ENCODE data around the gene USP40.

USP40 gene

DNA sequence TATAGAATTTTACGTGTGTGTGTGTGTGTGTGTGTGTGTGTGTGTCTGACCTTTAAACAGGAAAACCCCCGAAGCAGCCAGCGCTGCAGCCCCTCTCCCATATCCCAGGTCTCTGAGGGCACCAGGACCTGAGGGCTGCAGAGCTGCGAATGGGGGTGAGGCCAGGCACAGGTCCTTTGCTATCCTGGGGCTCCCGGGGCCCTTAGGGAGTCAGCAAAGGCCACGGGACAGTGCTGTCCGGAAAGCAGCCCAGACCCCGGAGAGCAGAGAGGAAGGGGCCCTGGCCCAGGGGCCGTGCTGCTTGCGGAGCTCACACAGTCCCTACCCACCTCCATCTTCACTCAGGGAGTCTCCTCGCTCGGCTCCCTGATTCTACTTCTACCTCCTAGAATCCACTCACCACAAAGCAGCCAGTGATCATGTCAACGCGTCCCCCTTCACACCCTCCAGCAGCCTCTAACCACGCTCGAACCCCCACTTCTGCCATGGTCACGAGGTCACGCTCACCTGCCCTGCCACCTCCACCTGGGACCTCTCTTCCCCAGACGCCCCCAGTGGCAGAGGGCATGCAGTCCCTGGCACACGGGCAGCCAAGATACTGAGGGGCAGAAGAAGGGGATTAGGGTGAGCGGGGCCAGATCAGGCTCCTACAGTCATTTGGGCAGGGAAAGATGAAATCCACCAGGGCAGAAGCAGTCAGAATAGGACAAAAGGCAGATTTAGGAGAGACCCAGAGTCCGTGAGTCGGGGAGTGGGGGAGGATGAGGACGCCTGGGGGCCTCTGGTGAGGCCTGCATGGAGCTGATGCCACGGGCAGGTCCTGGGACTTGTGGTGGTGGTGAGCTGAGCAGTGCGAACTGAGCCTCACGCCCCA lies 86.7 kb downstream of the USP40 start:
- H3K9ac ChIP-seq (ENCODE audit: low read length) = no peak overlapping the region
- no peaks in the 10 kb centered on the region for H3K9me3 ChIP-seq (ENCODE audit: insufficient read depth, low read length)
- H3F3A ChIP-seq (ENCODE audit: insufficient read depth) = no peaks in the 10 kb centered on the region
- H3K9me2 ChIP-seq (replicated peaks; ENCODE audit: insufficient read depth, low read length) = no peaks in the 10 kb centered on the region
- TF ChIP-seq, protein P1, sequence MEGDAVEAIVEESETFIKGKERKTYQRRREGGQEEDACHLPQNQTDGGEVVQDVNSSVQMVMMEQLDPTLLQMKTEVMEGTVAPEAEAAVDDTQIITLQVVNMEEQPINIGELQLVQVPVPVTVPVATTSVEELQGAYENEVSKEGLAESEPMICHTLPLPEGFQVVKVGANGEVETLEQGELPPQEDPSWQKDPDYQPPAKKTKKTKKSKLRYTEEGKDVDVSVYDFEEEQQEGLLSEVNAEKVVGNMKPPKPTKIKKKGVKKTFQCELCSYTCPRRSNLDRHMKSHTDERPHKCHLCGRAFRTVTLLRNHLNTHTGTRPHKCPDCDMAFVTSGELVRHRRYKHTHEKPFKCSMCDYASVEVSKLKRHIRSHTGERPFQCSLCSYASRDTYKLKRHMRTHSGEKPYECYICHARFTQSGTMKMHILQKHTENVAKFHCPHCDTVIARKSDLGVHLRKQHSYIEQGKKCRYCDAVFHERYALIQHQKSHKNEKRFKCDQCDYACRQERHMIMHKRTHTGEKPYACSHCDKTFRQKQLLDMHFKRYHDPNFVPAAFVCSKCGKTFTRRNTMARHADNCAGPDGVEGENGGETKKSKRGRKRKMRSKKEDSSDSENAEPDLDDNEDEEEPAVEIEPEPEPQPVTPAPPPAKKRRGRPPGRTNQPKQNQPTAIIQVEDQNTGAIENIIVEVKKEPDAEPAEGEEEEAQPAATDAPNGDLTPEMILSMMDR (IDR thresholded peaks at IDR 0.05; ENCODE audit: insufficient read depth, low read length, poor library complexity, severe bottlenecking) = no peak
- no peak for TF ChIP-seq EZH2phosphoT487 (conservative IDR thresholded peaks at IDR 0.05; ENCODE audit: low read length)
- H3K36me3 ChIP-seq (ENCODE audit: low read length) = no peaks in the 10 kb centered on the region
- no peaks in the 10 kb centered on the region for H4K20me1 ChIP-seq (ENCODE audit: low read depth, low read length)
- H3K27ac ChIP-seq (ENCODE audit: low read depth, low read length) = no peak overlapping the region
- no peaks in the 10 kb centered on the region for H3K27me3 ChIP-seq (ENCODE audit: low read length)
- H3K4me2 ChIP-seq (ENCODE audit: low read depth, low read length, poor library complexity, severe bottlenecking) = no peak overlapping the region
- no peak overlapping the region for H3K4me3 ChIP-seq (ENCODE audit: insufficient read depth, low read length, poor library complexity, severe bottlenecking)
- no peaks in the 10 kb centered on the region for H3K79me2 ChIP-seq (ENCODE audit: insufficient read depth, low read length)
- H2AFZ ChIP-seq (ENCODE audit: low read depth, low read length, severe bottlenecking) = peak overlapping the region; percentile 38

GRCh38 chr2:233477548-233478433 lies 88.8 kb downstream of the USP40 start:
- no peaks in the 10 kb centered on the region for H3K9me2 ChIP-seq (replicated peaks; ENCODE audit: insufficient read depth, low read length)
- no peaks in the 10 kb centered on the region for H3K79me2 ChIP-seq (ENCODE audit: insufficient read depth, low read length)
- H3K36me3 ChIP-seq (ENCODE audit: low read length) = no peaks in the 10 kb centered on the region
- no peaks in the 10 kb centered on the region for H3K27me3 ChIP-seq (ENCODE audit: low read length)
- H3F3A ChIP-seq (ENCODE audit: insufficient read depth) = no peaks in the 10 kb centered on the region
- H3K9me3 ChIP-seq (ENCODE audit: insufficient read depth, low read length) = no peaks in the 10 kb centered on the region
- H3K4me2 ChIP-seq (ENCODE audit: low read depth, low read length, poor library complexity, severe bottlenecking) = no peak overlapping the region
- H3K4me3 ChIP-seq (ENCODE audit: insufficient read depth, low read length, poor library complexity, severe bottlenecking) = no peak overlapping the region
- H3K27ac ChIP-seq (ENCODE audit: low read depth, low read length) = no peak overlapping the region
- no peak overlapping the region for H2AFZ ChIP-seq (ENCODE audit: low read depth, low read length, severe bottlenecking)
- no peaks in the 10 kb centered on the region for H4K20me1 ChIP-seq (ENCODE audit: low read depth, low read length)
- TF ChIP-seq, protein P1 (IDR thresholded peaks at IDR 0.05; ENCODE audit: insufficient read depth, low read length, poor library complexity, severe bottlenecking) = no peak
- TF ChIP-seq EZH2phosphoT487 (conservative IDR thresholded peaks at IDR 0.05; ENCODE audit: low read length) = no peak
- no peak overlapping the region for H3K9ac ChIP-seq (ENCODE audit: low read length)

GRCh38 chr2:233476651-233477547 lies 89.7 kb downstream of the USP40 start:
- H3K4me3 ChIP-seq (ENCODE audit: insufficient read depth, low read length, poor library complexity, severe bottlenecking) = no peak overlapping the region
- H4K20me1 ChIP-seq (ENCODE audit: low read depth, low read length) = no peaks in the 10 kb centered on the region
- H3K9me3 ChIP-seq (ENCODE audit: insufficient read depth, low read length) = no peaks in the 10 kb centered on the region
- no peaks in the 10 kb centered on the region for H3F3A ChIP-seq (ENCODE audit: insufficient read depth)
- H2AFZ ChIP-seq (ENCODE audit: low read depth, low read length, severe bottlenecking) = no peak overlapping the region
- H3K27ac ChIP-seq (ENCODE audit: low read depth, low read length) = no peak overlapping the region
- no peaks in the 10 kb centered on the region for H3K9me2 ChIP-seq (replicated peaks; ENCODE audit: insufficient read depth, low read length)
- H3K79me2 ChIP-seq (ENCODE audit: insufficient read depth, low read length) = no peaks in the 10 kb centered on the region
- no peaks in the 10 kb centered on the region for H3K36me3 ChIP-seq (ENCODE audit: low read length)
- H3K4me2 ChIP-seq (ENCODE audit: low read depth, low read length, poor library complexity, severe bottlenecking) = no peak overlapping the region
- no peaks in the 10 kb centered on the region for H3K27me3 ChIP-seq (ENCODE audit: low read length)
- H3K9ac ChIP-seq (ENCODE audit: low read length) = no peak overlapping the region
- no peak for TF ChIP-seq EZH2phosphoT487 (conservative IDR thresholded peaks at IDR 0.05; ENCODE audit: low read length)
- TF ChIP-seq, protein P1 (IDR thresholded peaks at IDR 0.05; ENCODE audit: insufficient read depth, low read length, poor library complexity, severe bottlenecking) = no peak
